Body of pancreas (tissue), 4 donors: Measurements from ENCODE around the gene MT1E. TPM values are rescaled to one million over a fixed set of nuclear protein-coding genes. Genes with fewer than 3 reads are reported as not detected.
A peak's percentile ranks its signal among the peaks of the same experiment; 100 is the strongest.

Experiments used
- ATAC-seq: fragments of 150-250 bp; one replicate; pipeline ENCODE4 v1.9.1; 2016
- DNase-seq, 4 donors: peaks; one replicate each; pipeline ENCODE4 v3.0.0-alpha.2; 2019
- H3K27ac ChIP-seq, 4 donors: fragments of 200-600 bp; sonication (generic); 1 replicate in 3 of 4; 2 replicates in 1 of 4; pipeline versions ENCODE4 v1.5.1 to v1.6.1; 2016 to 2019; ENCODE audit warnings: mild to moderate bottlenecking in 1 of 4, mixed read lengths in 1 of 4, moderate library complexity in 1 of 4
- H3K27me3 ChIP-seq, 2 donors: fragments of 200-600 bp; sonication (generic); one replicate each; pipeline ENCODE4 v1.6.0; 2016; ENCODE audit warnings: mild to moderate bottlenecking in 1 of 2
- H3K36me3 ChIP-seq, 2 donors: fragments of 200-600 bp; sonication (generic); replicated peaks in 1 of 2; 2 replicates each; pipeline ENCODE4 v1.5.1; 2016; ENCODE audit warnings: low read depth in 2 of 2; ENCODE audit not compliant: insufficient read depth in 1 of 2
- H3K4me1 ChIP-seq: fragments of 200-600 bp; sonication (generic); one replicate; pipeline ENCODE4 v1.6.0; 2016
- H3K4me3 ChIP-seq, 2 donors: fragments of 200-600 bp; sonication (generic); 1 replicate in 1 of 2; 2 replicates in 1 of 2; pipeline ENCODE4 v1.5.1; 2016 to 2019
- H3K9me3 ChIP-seq, 3 donors: fragments of 200-600 bp; sonication (generic); 1 replicate in 2 of 3; 2 replicates in 1 of 3; pipeline ENCODE4 v1.5.1; 2016
- CTCF ChIP-seq, 7 experiments: fragments of 450-650 bp in 4 of 7; fragments of 200-600 bp in 3 of 7; sonication (generic) in 3 of 7; IDR thresholded peaks; one replicate each; pipeline ENCODE4 v1.5.1; 2016 to 2019; ENCODE audit warnings: antibody characterized with exemption in 7 of 7
- POLR2A ChIP-seq, 3 donors: fragments of 450-650 bp; IDR thresholded peaks; one replicate each; pipeline ENCODE4 v1.6.1; 2016; ENCODE audit warnings: antibody characterized with exemption in 3 of 3, mild to moderate bottlenecking in 2 of 3
- WGBS, 2 donors: methylation state at CpG; one replicate each; pipeline ENCODE4 v1.1.5; 2017; 5-methylcytosine and 5-hydroxymethylcytosine counted together
- intact Hi-C: fragments of 100-400 bp; cut with DNase I; formaldehyde crosslinking; loops from one replicate; pipeline ENCODE4 v1.15.1; 2023
- total RNA-seq, 2 donors: library from RNA; depleted of rRNA; stranded (reverse); fragments of >200 nt; gene quantifications; one replicate each; pipeline ENCODE4 v1.1.0, GENCODE V29; 2016

Gene MT1E
- total RNA-seq, 2 donors from 2014 or later, result 99.9 to 679 TPM

- DNase-seq (no peak), ATAC-seq (no peak)
- no peaks in the 10 kb centered on the region for H3K36me3 ChIP-seq
- H3K27ac ChIP-seq, result no peak overlapping the region
- peaks cover 26% of the 10 kb centered on the region for H3K4me1 ChIP-seq
- H3K4me3 ChIP-seq, result no peak overlapping the region
- WGBS, 2 donors, result 79 to 83% methylated on average over 9 of the region's 9 CpGs
- TF ChIP-seq CTCF (IDR thresholded peaks at IDR 0.05) (no peak), POLR2A (IDR thresholded peaks at IDR 0.05) (no peak)
- no peaks in the 10 kb centered on the region for H3K27me3 ChIP-seq
- intact Hi-C loops, result no loop called here
- no peaks in the 10 kb centered on the region for H3K9me3 ChIP-seq
Observed at GRCh38 chr16:56636616-56637413, 11.2 kb downstream of the MT1E start.

GRCh38 chr16:56637814-56638750, 12.5 kb downstream of the MT1E start, which contains the start of gene MT1A:
Gene MT1A (plus strand): TSS chr16:56638666. CDS start chr16:56638739, 73 bp downstream.
- no peaks in the 10 kb centered on the region for H3K27me3 ChIP-seq
- H3K36me3 ChIP-seq, result no peaks in the 10 kb centered on the region
- peak; percentile 80 for ATAC-seq
- peaks cover 20% of the 10 kb centered on the region for H3K4me1 ChIP-seq
- peak within 1 kb of the TSS in 3 of 4 donors; percentile 45 to 50 (median 46) for H3K27ac ChIP-seq
- H3K9me3 ChIP-seq, result no peaks in the 10 kb centered on the region
- peak within 1 kb of the TSS in 1 of 2 donors; percentile 0 for H3K4me3 ChIP-seq
- intact Hi-C loops, result no loop called here
- peak; percentile 63 to 83 (median 77) for TF ChIP-seq POLR2A (IDR thresholded peaks at IDR 0.05)
- no peak for TF ChIP-seq CTCF (IDR thresholded peaks at IDR 0.05)
- DNase-seq, result peak; percentile 82 to 87 (median 84)
- WGBS, 2 donors, result 13 to 18% methylated on average over 50 to 68 of the region's 68 CpGs

- no peak for ATAC-seq
- intact Hi-C loops, result no loop called here
- 29 to 50% methylated on average over 1 of the region's 1 CpG for WGBS, 2 donors
Observed at GRCh38 chr16:56639045-56639444, 13.5 kb downstream of the MT1E start.

GRCh38 chr16:56640076-56640475, 14.5 kb downstream of the MT1E start:
- Histone ChIP-seq H3K27ac (no peak overlapping the region), H3K4me1 (peaks cover 24% of the 10 kb centered on the region), H3K27me3 (no peaks in the 10 kb centered on the region), H3K36me3 (no peaks in the 10 kb centered on the region), H3K9me3 (no peaks in the 10 kb centered on the region), H3K4me3 (no peak overlapping the region)
- no peak for DNase-seq
- TF ChIP-seq CTCF (IDR thresholded peaks at IDR 0.05), result no peak
- no peak for TF ChIP-seq POLR2A (IDR thresholded peaks at IDR 0.05)
- WGBS, 2 donors, result 87 to 92% methylated on average over 1 of the region's 1 CpG
- intact Hi-C loops, result no loop called here
- ATAC-seq, result no peak

More at GRCh38 chr16:56639045-56639444, 13.5 kb downstream of the MT1E start:
- H3K9me3 ChIP-seq, result no peaks in the 10 kb centered on the region
- no peaks in the 10 kb centered on the region for H3K36me3 ChIP-seq
- TF ChIP-seq POLR2A (IDR thresholded peaks at IDR 0.05), result no peak
- TF ChIP-seq CTCF (IDR thresholded peaks at IDR 0.05), result no peak
- peaks cover 21% of the 10 kb centered on the region for H3K4me1 ChIP-seq
- H3K4me3 ChIP-seq, result no peak overlapping the region
- peak overlapping the region in 1 of 4 donors; percentile 50 for H3K27ac ChIP-seq
- no peak for DNase-seq
- H3K27me3 ChIP-seq, result no peaks in the 10 kb centered on the region
